ENCODE results near the gene TINAG. TPM values are rescaled to one million over a fixed set of nuclear protein-coding genes. Genes with fewer than 3 reads are reported as not detected.

Gene TINAG, protein sequence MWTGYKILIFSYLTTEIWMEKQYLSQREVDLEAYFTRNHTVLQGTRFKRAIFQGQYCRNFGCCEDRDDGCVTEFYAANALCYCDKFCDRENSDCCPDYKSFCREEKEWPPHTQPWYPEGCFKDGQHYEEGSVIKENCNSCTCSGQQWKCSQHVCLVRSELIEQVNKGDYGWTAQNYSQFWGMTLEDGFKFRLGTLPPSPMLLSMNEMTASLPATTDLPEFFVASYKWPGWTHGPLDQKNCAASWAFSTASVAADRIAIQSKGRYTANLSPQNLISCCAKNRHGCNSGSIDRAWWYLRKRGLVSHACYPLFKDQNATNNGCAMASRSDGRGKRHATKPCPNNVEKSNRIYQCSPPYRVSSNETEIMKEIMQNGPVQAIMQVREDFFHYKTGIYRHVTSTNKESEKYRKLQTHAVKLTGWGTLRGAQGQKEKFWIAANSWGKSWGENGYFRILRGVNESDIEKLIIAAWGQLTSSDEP
- total RNA-seq: 0.52 TPM

DNA sequence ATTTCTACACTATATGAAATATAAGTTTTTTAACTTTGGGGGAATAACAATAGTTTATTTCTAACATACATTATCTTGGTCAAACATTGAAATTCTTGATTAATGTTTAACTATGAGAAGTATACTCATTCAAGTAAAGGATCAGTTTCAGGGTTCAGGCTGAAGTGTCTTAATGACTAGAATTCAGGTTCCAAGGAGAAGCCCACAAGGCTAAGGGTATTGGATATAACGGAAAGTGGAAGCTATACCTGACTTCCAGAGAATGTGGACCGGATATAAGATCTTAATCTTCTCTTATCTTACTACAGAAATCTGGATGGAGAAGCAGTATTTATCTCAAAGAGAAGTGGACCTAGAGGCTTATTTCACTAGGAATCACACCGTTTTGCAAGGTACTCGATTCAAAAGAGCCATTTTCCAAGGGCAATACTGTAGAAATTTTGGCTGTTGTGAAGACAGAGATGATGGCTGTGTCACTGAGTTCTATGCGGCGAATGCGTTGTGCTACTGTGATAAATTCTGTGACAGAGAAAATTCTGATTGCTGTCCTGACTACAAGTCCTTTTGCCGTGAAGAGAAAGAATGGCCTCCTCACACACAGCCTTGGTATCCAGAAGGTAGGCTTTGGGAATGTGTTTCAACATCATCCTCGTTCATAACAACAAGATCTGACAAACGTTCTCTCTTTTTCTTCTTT is at the start of gene TINAG:
TINAG (plus strand) TSS at position 153 of the 697 bp plus-strand sequence; CDS start at position 263, 110 bp downstream.
- Histone ChIP-seq H3K9me3 (ENCODE audit: control insufficient read depth in 3 of 3, low read length in 3 of 3) (no peaks in the 10 kb centered on the region), H3K9ac (ENCODE audit: low read depth in 1 of 3, low read length in 3 of 3) (no peak within 1 kb of the TSS), H3K27ac (ENCODE audit: low read depth, low read length) (no peak within 1 kb of the TSS), H3K4me3 (ENCODE audit: low read length in 3 of 3) (no peak within 1 kb of the TSS), H3K36me3 (ENCODE audit: control insufficient read depth in 3 of 3, insufficient read depth in 3 of 3, low read length in 3 of 3) (no peaks in the 10 kb centered on the region), H3K27me3 (ENCODE audit: control insufficient read depth in 3 of 3, insufficient read depth in 3 of 3, low read length in 3 of 3) (no peaks in the 10 kb centered on the region), H3K4me1 (ENCODE audit: control insufficient read depth in 3 of 3, insufficient read depth in 3 of 3, low read length in 3 of 3) (no peaks in the 10 kb centered on the region)

DNA sequence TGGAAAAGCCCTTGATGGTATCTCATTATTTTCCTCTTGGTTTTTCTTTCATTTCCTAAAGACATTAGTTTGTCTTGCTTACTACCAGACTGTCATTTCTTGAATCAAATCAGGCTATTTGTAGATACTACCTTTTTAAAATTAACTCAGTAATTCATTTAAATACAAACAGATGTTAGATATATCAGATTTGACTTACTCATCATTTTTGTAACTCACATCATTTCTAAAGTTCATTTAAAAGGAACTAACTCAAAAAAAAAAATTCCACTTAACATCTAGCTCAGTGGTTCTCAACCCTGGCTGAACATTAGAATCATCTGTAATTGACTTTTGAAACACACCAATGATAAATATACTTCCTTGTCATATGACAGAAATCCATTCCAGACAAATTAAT is 48.2 kb upstream of the TINAG start:
- Histone ChIP-seq H3K4me1 (ENCODE audit: control insufficient read depth in 3 of 3, insufficient read depth in 3 of 3, low read length in 3 of 3) (peaks cover 6 to 15% (median 14%) of the 10 kb centered on the region in 3 donors), H3K27me3 (ENCODE audit: control insufficient read depth in 3 of 3, insufficient read depth in 3 of 3, low read length in 3 of 3) (no peaks in the 10 kb centered on the region), H3K9me3 (ENCODE audit: control insufficient read depth in 3 of 3, low read length in 3 of 3) (no peaks in the 10 kb centered on the region), H3K4me3 (ENCODE audit: low read length in 3 of 3) (no peak overlapping the region), H3K27ac (ENCODE audit: low read depth, low read length) (no peak overlapping the region), H3K36me3 (ENCODE audit: control insufficient read depth in 3 of 3, insufficient read depth in 3 of 3, low read length in 3 of 3) (no peaks in the 10 kb centered on the region), H3K9ac (ENCODE audit: low read depth in 1 of 3, low read length in 3 of 3) (no peak overlapping the region)

DNA sequence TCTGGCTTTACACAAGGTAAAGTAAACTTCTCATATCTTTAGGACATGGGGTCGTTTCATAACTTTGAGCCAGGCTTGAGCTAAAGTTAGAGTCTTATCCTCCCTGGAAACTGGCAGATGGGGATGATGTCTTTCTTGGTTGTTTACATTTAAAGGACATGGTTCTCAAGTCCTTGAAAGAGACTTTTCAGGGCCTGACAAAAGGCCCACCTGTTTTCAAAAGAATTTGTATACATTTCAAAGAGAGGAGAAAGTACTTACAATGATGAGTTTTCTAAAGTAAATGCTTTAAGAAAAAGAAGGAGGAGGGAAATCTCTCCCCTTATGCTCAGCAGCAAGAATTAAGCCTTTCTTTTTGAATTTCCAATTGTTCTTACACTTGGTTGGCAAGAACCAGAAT is 45.7 kb upstream of the TINAG start:
- H3K36me3 ChIP-seq (ENCODE audit: control insufficient read depth in 3 of 3, insufficient read depth in 3 of 3, low read length in 3 of 3): peaks cover 0 to 4% (median 0%) of the 10 kb centered on the region in 3 donors
- no peak overlapping the region for H3K4me3 ChIP-seq (ENCODE audit: low read length in 3 of 3)
- no peaks in the 10 kb centered on the region for H3K9me3 ChIP-seq (ENCODE audit: control insufficient read depth in 3 of 3, low read length in 3 of 3)
- H3K4me1 ChIP-seq (ENCODE audit: control insufficient read depth in 3 of 3, insufficient read depth in 3 of 3, low read length in 3 of 3): peaks cover 0 to 7% (median 0%) of the 10 kb centered on the region in 3 donors
- no peak overlapping the region for H3K27ac ChIP-seq (ENCODE audit: low read depth, low read length)
- H3K27me3 ChIP-seq (ENCODE audit: control insufficient read depth in 3 of 3, insufficient read depth in 3 of 3, low read length in 3 of 3): no peaks in the 10 kb centered on the region
- H3K9ac ChIP-seq (ENCODE audit: low read depth in 1 of 3, low read length in 3 of 3): no peak overlapping the region

DNA sequence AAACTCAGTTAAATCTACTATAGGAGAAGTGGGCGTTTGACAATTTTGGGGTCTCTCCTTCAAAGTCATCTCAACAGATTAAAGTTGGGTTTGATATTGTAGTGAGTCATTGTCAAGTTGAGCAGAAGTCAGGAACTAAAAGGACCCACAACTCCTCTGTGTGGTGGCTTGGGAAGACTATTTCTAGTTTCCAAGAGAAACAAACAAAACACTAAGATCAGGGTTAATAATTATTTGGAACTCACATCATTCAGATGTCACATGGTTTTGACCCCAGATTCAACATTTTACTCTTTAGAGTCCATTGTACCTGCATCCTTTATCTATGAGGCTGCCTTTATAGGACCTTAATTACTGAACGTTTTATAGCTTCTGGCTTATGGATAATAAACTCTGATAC is 45.3 kb upstream of the TINAG start:
- Histone ChIP-seq H3K36me3 (ENCODE audit: control insufficient read depth in 3 of 3, insufficient read depth in 3 of 3, low read length in 3 of 3) (peaks cover 0 to 4% (median 0%) of the 10 kb centered on the region in 3 donors), H3K27me3 (ENCODE audit: control insufficient read depth in 3 of 3, insufficient read depth in 3 of 3, low read length in 3 of 3) (no peaks in the 10 kb centered on the region), H3K27ac (ENCODE audit: low read depth, low read length) (no peak overlapping the region), H3K4me1 (ENCODE audit: control insufficient read depth in 3 of 3, insufficient read depth in 3 of 3, low read length in 3 of 3) (peaks cover 0 to 7% (median 0%) of the 10 kb centered on the region in 3 donors), H3K9me3 (ENCODE audit: control insufficient read depth in 3 of 3, low read length in 3 of 3) (no peaks in the 10 kb centered on the region), H3K4me3 (ENCODE audit: low read length in 3 of 3) (no peak overlapping the region), H3K9ac (ENCODE audit: low read depth in 1 of 3, low read length in 3 of 3) (no peak overlapping the region)

DNA sequence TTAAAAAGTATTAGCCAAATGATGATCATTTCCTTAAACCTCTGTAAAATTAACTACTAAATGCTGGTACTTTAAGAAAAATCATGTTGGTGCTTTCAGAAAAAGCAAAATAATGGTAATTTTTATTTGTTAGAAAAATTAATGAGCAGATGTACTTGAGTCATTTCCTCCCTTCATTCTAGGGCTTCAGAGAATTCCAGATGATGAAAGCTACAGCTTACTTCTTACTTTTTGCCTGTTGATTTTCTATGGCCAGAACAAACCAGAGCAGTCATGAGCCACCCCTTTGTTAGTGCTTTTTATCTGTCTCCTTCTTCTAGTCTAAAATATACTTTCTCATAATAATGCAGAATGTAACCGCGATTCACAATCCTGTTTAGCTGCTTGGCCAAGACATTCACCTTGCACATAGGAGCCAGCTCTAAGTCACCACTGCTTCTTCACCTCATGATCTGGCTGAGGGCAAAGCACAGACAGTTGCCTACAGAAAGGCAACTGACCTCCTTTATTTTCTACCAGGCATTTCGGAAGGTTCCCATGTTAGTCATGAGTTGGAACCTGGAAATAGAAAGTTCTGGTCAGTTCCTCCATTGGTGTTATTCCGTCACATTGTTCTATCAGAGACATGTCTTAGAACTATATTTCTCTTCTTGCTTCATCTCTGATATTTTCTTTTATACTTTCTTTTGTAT is 43.5 kb upstream of the TINAG start:
- H3K9ac ChIP-seq (ENCODE audit: low read depth in 1 of 3, low read length in 3 of 3): no peak overlapping the region
- no peak overlapping the region for H3K27ac ChIP-seq (ENCODE audit: low read depth, low read length)
- no peaks in the 10 kb centered on the region for H3K9me3 ChIP-seq (ENCODE audit: control insufficient read depth in 3 of 3, low read length in 3 of 3)
- no peaks in the 10 kb centered on the region for H3K27me3 ChIP-seq (ENCODE audit: control insufficient read depth in 3 of 3, insufficient read depth in 3 of 3, low read length in 3 of 3)
- peaks cover 0 to 4% (median 0%) of the 10 kb centered on the region in 3 donors for H3K36me3 ChIP-seq (ENCODE audit: control insufficient read depth in 3 of 3, insufficient read depth in 3 of 3, low read length in 3 of 3)
- H3K4me1 ChIP-seq (ENCODE audit: control insufficient read depth in 3 of 3, insufficient read depth in 3 of 3, low read length in 3 of 3): peaks cover 0 to 7% (median 0%) of the 10 kb centered on the region in 3 donors
- H3K4me3 ChIP-seq (ENCODE audit: low read length in 3 of 3): no peak overlapping the region

DNA sequence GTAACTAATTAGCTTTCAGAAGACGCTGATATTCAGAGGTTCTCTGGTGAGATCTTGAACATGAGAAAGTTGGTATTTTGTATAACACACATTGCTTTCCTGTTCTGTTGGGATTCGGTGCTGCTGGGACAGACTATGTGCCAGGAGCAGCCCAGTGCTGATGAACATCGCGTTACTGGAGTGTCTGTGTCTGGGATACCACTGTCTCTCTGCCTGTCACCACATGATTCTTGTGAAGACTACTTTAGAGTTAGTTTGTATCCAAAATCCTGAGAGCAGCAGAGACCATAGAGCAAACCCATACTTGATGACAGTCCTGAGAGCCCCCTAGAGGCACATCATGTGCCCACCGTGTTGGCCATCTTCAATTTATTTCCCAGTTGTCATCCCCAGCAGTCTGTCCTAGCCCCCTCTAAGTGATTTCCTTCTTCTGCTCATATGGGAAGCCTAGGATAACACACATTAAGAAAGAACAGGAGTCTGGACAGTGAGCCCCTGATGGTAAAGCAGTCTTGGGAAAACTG is 41.8 kb upstream of the TINAG start:
- no peak overlapping the region for H3K9ac ChIP-seq (ENCODE audit: low read depth in 1 of 3, low read length in 3 of 3)
- no peaks in the 10 kb centered on the region for H3K9me3 ChIP-seq (ENCODE audit: control insufficient read depth in 3 of 3, low read length in 3 of 3)
- H3K27me3 ChIP-seq (ENCODE audit: control insufficient read depth in 3 of 3, insufficient read depth in 3 of 3, low read length in 3 of 3): no peaks in the 10 kb centered on the region

DNA sequence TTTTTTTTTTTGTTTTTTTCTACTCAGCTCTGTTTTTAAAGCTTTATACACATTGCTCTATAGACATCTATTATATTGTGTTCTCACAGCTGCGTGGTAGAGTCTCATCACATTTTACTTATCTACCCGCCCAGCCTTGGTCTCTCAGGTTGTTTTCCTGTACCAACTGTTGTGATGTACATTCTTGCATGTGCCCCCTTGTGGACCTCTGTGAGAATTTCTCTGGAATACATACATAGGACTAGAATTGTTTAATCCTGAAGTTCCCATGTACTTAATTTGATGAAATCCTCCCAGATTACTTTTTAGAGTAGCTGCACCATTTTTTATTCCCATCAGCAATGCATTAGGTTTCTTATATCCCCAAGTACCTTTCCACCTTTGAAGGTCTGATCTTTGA is 40.4 kb upstream of the TINAG start:
- no peak overlapping the region for H3K27ac ChIP-seq (ENCODE audit: low read depth, low read length)
- peaks cover 0 to 7% (median 0%) of the 10 kb centered on the region in 3 donors for H3K4me1 ChIP-seq (ENCODE audit: control insufficient read depth in 3 of 3, insufficient read depth in 3 of 3, low read length in 3 of 3)
- no peaks in the 10 kb centered on the region for H3K27me3 ChIP-seq (ENCODE audit: control insufficient read depth in 3 of 3, insufficient read depth in 3 of 3, low read length in 3 of 3)
- H3K4me3 ChIP-seq (ENCODE audit: low read length in 3 of 3): no peak overlapping the region
- H3K36me3 ChIP-seq (ENCODE audit: control insufficient read depth in 3 of 3, insufficient read depth in 3 of 3, low read length in 3 of 3): peaks cover 0 to 4% (median 0%) of the 10 kb centered on the region in 3 donors
- no peaks in the 10 kb centered on the region for H3K9me3 ChIP-seq (ENCODE audit: control insufficient read depth in 3 of 3, low read length in 3 of 3)
- no peak overlapping the region for H3K9ac ChIP-seq (ENCODE audit: low read depth in 1 of 3, low read length in 3 of 3)

More for the DNA sequence above, 41.8 kb upstream of the TINAG start:
- Histone ChIP-seq H3K4me1 (ENCODE audit: control insufficient read depth in 3 of 3, insufficient read depth in 3 of 3, low read length in 3 of 3) (peaks cover 0 to 7% (median 0%) of the 10 kb centered on the region in 3 donors), H3K27ac (ENCODE audit: low read depth, low read length) (no peak overlapping the region), H3K36me3 (ENCODE audit: control insufficient read depth in 3 of 3, insufficient read depth in 3 of 3, low read length in 3 of 3) (peaks cover 0 to 4% (median 0%) of the 10 kb centered on the region in 3 donors), H3K4me3 (ENCODE audit: low read length in 3 of 3) (no peak overlapping the region)

DNA sequence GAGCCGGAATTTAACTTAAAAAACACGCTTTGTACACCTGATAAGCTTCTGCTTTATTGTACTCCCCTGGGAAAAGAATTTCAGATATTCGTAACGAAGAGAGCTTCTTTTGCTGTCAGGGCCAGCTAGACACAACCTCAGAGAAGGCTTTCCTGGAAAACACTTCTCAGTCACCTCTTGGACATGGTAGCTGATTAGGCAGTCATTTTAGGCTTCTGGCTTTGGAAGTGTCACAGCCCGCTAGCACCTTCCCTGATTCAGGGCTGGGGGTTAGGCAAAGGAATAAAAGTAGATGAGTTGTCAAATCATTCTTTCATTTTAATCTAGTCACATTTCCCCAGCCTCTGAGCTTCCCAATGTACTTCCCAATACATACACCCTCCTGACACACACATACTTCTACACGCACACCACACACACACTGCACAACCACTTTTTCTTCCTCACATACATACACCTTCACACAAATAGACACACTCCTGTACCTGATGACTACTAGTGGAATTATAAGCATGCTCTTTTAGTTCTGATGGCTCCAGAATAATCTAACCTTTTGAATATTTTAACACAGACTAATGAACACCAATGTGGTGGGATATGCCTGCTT is 34.9 kb upstream of the TINAG start:
- H3K36me3 ChIP-seq (ENCODE audit: control insufficient read depth in 3 of 3, insufficient read depth in 3 of 3, low read length in 3 of 3): no peaks in the 10 kb centered on the region
- no peak overlapping the region for H3K9ac ChIP-seq (ENCODE audit: low read depth in 1 of 3, low read length in 3 of 3)
- no peak overlapping the region for H3K27ac ChIP-seq (ENCODE audit: low read depth, low read length)
- H3K4me1 ChIP-seq (ENCODE audit: control insufficient read depth in 3 of 3, insufficient read depth in 3 of 3, low read length in 3 of 3): no peaks in the 10 kb centered on the region
- H3K4me3 ChIP-seq (ENCODE audit: low read length in 3 of 3): no peak overlapping the region
- no peaks in the 10 kb centered on the region for H3K9me3 ChIP-seq (ENCODE audit: control insufficient read depth in 3 of 3, low read length in 3 of 3)
- no peaks in the 10 kb centered on the region for H3K27me3 ChIP-seq (ENCODE audit: control insufficient read depth in 3 of 3, insufficient read depth in 3 of 3, low read length in 3 of 3)

DNA sequence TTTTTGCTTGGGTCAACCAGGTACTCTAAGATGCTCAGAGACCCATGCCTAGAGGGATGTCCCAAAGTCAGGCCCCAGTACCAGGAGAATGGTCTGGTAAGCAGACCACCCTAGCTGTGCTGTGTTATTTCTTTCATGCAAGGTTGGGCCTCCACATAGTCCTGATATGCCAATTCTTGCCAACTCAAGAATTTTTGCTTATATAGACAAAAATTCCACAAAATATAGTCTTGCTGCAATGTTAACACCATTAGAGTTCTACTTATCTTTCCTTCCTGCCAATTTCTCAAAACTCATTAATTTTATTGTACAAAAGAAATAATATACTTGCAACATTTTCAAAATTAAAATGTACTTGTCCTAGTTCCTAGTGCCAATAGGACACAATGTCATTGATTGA is 33.9 kb upstream of the TINAG start:
- H3K4me3 ChIP-seq (ENCODE audit: low read length in 3 of 3): no peak overlapping the region
- H3K36me3 ChIP-seq (ENCODE audit: control insufficient read depth in 3 of 3, insufficient read depth in 3 of 3, low read length in 3 of 3): no peaks in the 10 kb centered on the region
- no peak overlapping the region for H3K9ac ChIP-seq (ENCODE audit: low read depth in 1 of 3, low read length in 3 of 3)
- H3K4me1 ChIP-seq (ENCODE audit: control insufficient read depth in 3 of 3, insufficient read depth in 3 of 3, low read length in 3 of 3): no peaks in the 10 kb centered on the region
- no peaks in the 10 kb centered on the region for H3K27me3 ChIP-seq (ENCODE audit: control insufficient read depth in 3 of 3, insufficient read depth in 3 of 3, low read length in 3 of 3)
- H3K9me3 ChIP-seq (ENCODE audit: control insufficient read depth in 3 of 3, low read length in 3 of 3): no peaks in the 10 kb centered on the region
- no peak overlapping the region for H3K27ac ChIP-seq (ENCODE audit: low read depth, low read length)

Data from skeletal muscle tissue (tissue), 4 donors.